Mucosa of stomach (tissue), 1 donor: Measurements from ENCODE around the gene LRRC4.

Experiments
- H3K27me3 ChIP-seq: one replicate; pipeline ENCODE4 v1.7.0; 2013; ENCODE audit warnings: mild to moderate bottlenecking, low read length; ENCODE audit not compliant: control insufficient read depth, insufficient read depth
- H3K36me3 ChIP-seq: one replicate; pipeline ENCODE4 v1.7.0; 2013; ENCODE audit warnings: low read length; ENCODE audit not compliant: control insufficient read depth, insufficient read depth
- H3K4me1 ChIP-seq: one replicate; pipeline ENCODE4 v1.7.0; 2013; ENCODE audit warnings: mild to moderate bottlenecking, low read length; ENCODE audit not compliant: control insufficient read depth, insufficient read depth
- H3K4me3 ChIP-seq: one replicate; pipeline ENCODE4 v1.7.0; 2013; ENCODE audit warnings: low read length
- H3K9ac ChIP-seq: one replicate; pipeline ENCODE4 v1.7.0; 2013; ENCODE audit warnings: mild to moderate bottlenecking, low read length, moderate library complexity
- H3K9me3 ChIP-seq: one replicate; pipeline ENCODE4 v1.7.0; 2013; ENCODE audit warnings: mild to moderate bottlenecking, low read length, moderate library complexity; ENCODE audit not compliant: control insufficient read depth
- donor health status: Pancreatic carcinoma.

The LRRC4 gene

DNA sequence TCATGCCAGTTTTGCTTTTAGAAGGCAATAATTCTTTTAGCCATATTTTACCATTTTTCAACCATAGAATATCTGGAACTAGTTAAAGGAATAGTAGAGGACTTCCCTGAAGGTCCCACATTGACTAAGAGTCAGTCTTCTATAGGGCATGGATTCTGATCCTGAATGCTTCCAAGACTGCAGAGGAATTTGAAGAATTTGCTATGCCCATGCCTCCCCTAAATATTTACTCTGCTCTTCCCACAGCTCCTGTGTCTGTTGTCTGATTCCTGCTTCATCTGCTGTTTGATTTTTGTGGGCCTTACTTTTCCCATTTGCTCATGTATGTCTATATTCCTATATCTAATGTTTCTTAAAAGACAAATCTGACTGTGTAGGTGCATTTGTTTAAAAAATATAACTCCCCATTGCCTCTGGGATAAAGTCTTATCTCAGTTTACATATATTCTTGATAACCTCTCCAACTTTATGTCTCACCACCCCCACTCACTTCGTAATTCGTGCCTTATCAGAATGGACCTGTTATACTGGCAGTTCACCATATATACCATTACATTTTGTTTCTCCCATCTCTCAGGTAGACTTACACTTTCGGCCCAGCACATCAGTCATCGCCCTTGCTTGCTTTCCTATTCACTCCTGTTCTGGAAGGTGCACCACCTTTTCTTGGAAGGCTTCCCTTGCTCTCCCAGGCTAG lies 33.9 kb downstream of the LRRC4 start:
- Histone ChIP-seq H3K4me1 (peaks cover 11% of the 10 kb centered on the region), H3K27me3 (no peaks in the 10 kb centered on the region)

DNA sequence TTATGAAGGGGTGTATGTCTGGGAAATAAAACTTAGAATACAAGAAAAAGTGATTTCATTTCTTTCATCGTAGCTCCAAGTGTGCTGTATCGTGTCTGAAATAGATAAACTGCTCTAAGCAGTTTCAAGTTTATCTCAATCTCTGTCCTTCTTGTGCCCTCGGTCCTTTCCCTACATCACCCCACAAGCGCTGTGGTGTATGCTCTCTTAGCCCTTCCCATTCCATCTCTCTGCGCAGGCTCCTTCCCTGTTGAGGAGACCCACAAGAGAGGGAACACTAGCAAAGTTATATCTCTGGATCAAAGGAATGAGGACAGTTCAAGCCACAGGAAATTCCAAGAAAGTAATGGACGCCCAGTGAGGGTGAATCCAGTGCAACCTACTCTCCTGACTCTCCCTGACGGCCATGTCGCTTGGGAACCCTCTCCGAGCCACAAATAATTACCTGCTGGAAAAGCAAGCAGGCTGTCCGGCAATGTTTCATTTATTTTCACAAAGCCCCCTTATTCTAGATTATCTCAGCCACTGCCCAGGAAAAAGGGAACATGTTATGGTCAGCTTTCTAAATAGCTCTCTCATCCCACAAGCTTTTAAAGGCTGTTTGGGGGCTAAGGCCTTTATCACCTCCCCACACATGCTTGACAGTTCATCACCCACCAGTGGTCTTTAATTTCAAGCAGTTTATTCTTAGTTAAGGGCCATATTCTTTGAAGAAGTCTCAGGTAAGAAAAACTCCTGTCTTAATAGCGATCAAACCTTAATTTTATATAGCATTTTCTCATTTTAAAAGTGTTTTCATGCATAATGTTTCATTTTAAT lies 34.8 kb downstream of the LRRC4 start:
- H3K36me3 ChIP-seq: no peaks in the 10 kb centered on the region
- no peaks in the 10 kb centered on the region for H3K27me3 ChIP-seq
- peaks cover 11% of the 10 kb centered on the region for H3K4me1 ChIP-seq
- no peak overlapping the region for H3K4me3 ChIP-seq
- H3K9me3 ChIP-seq: no peaks in the 10 kb centered on the region
- no peak overlapping the region for H3K9ac ChIP-seq

More for the DNA sequence above, 33.9 kb downstream of the LRRC4 start:
- Histone ChIP-seq H3K4me3 (no peak overlapping the region), H3K9ac (no peak overlapping the region), H3K9me3 (no peaks in the 10 kb centered on the region), H3K36me3 (no peaks in the 10 kb centered on the region)

DNA sequence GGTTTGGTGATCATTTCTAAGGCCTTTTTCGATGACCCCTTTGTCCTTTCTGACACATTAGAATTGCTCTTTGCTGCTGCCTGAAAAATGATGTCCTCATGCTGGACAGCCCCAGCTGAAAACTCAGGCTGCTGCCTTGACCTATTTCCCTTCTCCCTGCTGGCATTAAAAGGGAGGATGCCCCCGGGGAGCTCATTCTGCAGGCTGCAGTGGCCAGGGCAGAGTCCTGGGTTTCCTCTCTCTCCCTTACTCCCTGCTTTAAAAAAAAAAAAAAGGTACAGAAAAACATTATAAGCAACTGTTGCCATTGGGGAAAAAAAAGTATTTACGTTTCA lies 35.4 kb downstream of the LRRC4 start:
- no peaks in the 10 kb centered on the region for H3K9me3 ChIP-seq
- peaks cover 11% of the 10 kb centered on the region for H3K4me1 ChIP-seq
- H3K9ac ChIP-seq: no peak overlapping the region
- no peaks in the 10 kb centered on the region for H3K27me3 ChIP-seq
- H3K4me3 ChIP-seq: no peak overlapping the region
- no peaks in the 10 kb centered on the region for H3K36me3 ChIP-seq

DNA sequence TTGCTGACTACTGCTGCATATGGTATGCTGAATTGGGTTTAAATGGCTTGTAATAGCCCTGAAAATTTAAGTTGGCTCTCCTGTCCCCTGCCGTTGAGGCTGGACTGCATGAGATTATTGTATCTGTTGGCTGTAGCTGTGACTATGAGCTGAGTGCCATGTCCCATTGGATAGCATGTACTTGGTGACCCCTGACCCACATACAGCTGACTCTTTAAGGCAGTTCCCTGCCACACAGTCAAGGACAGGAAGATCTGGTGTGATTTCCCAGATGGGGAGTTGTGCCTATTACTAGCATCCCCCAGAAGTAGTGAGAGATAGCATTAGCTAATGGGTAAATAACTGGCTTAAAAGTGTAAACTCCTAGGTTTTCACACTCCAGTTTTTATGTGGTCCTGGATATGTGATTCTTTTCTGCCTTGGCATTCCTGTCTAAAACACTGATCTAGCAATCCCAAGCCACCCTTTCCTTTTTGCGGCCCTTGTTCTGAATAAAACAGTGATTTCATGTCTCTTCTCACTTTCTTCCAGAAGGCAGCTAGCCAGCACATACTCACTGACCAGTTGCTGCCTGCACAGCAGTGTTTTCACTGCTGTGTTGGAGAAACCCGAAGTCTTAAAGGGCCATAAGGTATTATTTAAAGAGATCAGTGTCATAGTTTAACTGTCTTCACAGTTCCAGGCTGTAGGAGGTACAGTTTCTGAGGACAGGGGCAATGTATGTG lies 35.9 kb downstream of the LRRC4 start:
- Histone ChIP-seq H3K9ac (no peak overlapping the region), H3K36me3 (no peaks in the 10 kb centered on the region), H3K4me3 (no peak overlapping the region), H3K27me3 (no peaks in the 10 kb centered on the region), H3K9me3 (no peaks in the 10 kb centered on the region), H3K4me1 (peaks cover 9% of the 10 kb centered on the region)

DNA sequence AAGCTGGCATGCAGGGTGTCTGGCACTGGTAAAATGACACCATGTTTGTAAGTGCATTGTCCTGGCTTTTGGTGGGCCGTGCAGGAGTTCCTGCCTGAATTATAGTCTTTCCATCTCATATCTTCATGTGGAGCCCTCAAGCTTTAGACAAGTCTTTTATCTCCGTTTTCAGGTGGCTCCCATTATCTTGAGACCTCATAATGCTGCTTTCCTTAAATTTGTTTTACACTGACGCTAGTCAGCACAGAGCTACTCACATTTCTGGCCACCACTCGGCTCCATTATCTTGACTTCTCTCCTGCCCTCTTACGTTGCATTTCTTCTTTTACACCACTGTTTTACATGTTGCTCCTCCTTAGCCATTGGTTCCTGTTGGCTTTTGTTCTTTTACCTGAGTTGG lies 37.2 kb downstream of the LRRC4 start:
- no peaks in the 10 kb centered on the region for H3K9me3 ChIP-seq
- no peaks in the 10 kb centered on the region for H3K36me3 ChIP-seq
- no peak overlapping the region for H3K4me3 ChIP-seq
- H3K4me1 ChIP-seq: no peaks in the 10 kb centered on the region
- H3K27me3 ChIP-seq: no peaks in the 10 kb centered on the region
- no peak overlapping the region for H3K9ac ChIP-seq

DNA sequence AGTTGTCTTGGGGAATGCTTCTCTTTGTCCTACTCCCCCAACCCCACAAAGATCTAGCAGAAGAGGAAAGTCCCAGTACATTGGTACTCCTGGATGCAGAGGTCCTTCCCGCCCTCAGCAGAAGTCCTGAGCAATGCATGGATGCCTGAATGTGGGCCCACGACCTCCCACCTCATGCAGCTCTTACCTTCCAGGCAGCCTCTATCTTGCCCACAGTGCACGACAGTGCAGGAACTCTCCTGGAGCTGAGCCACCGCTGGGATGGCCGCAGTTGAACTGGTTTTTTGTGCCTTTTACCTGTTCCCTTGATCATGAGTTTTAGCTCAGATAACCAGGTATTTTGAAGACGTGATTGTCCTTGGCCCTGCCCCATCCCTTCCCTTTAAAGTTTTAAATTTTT lies 37.9 kb downstream of the LRRC4 start:
- no peak overlapping the region for H3K9ac ChIP-seq
- H3K9me3 ChIP-seq: no peaks in the 10 kb centered on the region
- H3K4me1 ChIP-seq: no peaks in the 10 kb centered on the region
- no peak overlapping the region for H3K4me3 ChIP-seq
- no peaks in the 10 kb centered on the region for H3K27me3 ChIP-seq
- no peaks in the 10 kb centered on the region for H3K36me3 ChIP-seq

DNA sequence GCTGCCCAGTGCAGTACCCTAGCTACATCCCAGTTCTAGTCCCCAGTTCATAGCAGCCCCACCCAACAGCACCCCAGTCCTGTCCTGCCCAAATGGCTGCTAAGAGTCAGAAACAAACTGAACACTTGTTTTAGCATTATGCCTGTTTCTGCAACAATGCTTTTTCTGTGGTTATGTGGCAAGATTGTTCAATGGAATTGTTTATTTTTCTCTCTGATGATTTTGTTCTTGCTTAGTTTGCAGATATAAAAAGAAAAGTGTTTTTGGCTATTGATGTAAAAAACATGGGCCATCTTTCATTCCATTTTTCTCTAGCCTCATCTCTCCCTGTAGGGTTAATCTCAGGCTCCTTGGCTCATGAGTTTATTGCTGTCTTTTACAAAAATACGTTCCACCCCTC lies 42.5 kb downstream of the LRRC4 start:
- Histone ChIP-seq H3K36me3 (no peaks in the 10 kb centered on the region), H3K4me3 (no peak overlapping the region), H3K27me3 (no peaks in the 10 kb centered on the region), H3K9ac (no peak overlapping the region), H3K4me1 (peaks cover 32% of the 10 kb centered on the region), H3K9me3 (no peaks in the 10 kb centered on the region)

DNA sequence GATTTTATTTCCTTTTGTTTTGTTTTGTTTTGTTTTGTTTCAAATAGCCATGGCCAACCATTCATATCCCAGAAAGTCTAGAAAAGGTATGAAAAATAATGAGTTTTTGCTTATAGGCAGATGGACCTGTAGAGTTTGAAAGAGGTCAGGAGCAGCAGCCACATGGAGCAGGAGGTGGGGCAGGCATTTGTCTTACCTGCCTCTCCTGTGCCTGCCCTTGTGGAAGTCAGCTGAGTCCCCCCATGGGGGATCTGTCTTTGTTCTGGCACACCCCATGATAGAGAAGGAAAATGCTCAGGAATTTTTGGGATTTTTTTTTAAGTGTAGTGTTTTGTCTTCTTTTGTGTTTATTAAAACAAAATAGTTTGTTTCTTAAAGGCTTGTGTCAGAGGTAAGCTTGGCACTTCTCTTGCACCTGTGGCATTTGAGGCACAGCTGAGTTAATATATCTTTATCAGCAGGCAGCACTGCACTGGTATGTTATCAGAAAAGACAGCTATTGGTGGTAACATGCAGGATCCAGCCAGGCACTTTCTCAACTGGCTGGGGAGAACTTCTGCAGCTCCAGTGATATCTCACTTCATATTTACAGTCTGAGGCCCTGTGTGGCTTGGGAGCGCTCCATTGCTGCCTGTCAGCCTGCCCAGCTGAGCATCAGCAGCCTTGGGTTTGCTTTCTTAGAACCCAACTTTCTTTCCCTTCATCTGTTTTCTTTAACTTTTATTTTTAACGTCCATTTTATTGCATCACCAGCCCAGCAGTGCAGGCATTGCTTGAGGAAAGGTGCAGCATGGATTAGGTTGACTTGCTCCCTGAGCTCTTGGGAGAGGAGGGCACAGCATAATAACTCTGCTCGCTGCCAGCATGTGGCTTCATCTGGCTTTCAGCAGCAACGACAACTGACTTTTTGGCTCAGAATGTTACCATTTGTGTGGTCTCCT lies 44.4 kb downstream of the LRRC4 start:
- H3K9ac ChIP-seq: no peak overlapping the region
- H3K36me3 ChIP-seq: no peaks in the 10 kb centered on the region
- H3K4me1 ChIP-seq: peaks cover 38% of the 10 kb centered on the region
- no peaks in the 10 kb centered on the region for H3K9me3 ChIP-seq
- no peaks in the 10 kb centered on the region for H3K27me3 ChIP-seq
- H3K4me3 ChIP-seq: no peak overlapping the region

DNA sequence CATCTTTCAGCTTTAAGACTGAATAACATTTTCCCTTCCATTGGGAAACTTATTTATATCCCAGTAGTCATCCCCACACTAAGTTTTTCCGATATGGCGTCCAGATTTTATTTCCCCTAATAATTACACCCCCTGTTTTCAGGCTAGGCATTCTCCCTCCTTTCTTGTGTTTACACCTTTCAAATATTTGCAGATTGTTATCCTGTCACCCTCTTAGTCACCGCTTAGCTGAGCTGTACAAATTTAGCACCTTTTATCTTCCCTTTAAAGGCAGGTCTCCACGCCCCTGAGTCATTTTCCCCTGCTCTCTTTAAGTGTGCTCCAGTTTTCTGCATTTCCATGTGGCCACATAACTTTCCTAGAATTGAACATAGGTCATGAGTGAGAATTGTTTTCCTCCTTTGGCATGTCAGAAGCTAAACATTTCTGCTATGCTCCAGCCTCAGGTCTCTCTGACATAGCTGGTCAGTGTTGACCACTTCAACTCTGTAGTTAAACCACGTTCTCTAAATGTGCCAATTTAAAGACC lies 47.4 kb downstream of the LRRC4 start:
- Histone ChIP-seq H3K4me3 (no peak overlapping the region), H3K36me3 (no peaks in the 10 kb centered on the region), H3K9ac (no peak overlapping the region), H3K27me3 (no peaks in the 10 kb centered on the region), H3K4me1 (peaks cover 38% of the 10 kb centered on the region), H3K9me3 (peaks cover 5% of the 10 kb centered on the region)

DNA sequence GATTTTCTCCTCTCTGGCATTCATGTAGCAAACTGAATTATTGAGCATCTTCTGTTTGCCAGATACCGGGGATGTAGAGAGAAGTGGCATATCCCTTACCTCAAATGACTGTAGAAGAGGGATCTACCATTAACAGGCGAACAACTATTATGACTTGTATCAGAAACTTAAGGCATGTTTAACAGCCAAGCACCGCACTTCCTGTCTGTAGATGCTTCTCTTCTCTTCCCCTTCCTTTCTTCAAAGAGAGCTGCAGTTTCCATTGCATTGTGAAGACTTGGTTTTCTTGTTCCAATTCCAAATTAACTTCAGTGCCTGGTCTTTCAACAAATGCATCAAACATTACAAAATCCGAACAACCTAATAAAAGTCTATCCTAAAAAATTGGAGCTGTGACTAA lies 49.3 kb downstream of the LRRC4 start:
- no peaks in the 10 kb centered on the region for H3K36me3 ChIP-seq
- H3K4me1 ChIP-seq: peaks cover 32% of the 10 kb centered on the region
- no peaks in the 10 kb centered on the region for H3K27me3 ChIP-seq
- H3K4me3 ChIP-seq: no peak overlapping the region
- H3K9me3 ChIP-seq: peaks cover 5% of the 10 kb centered on the region
- no peak overlapping the region for H3K9ac ChIP-seq

DNA sequence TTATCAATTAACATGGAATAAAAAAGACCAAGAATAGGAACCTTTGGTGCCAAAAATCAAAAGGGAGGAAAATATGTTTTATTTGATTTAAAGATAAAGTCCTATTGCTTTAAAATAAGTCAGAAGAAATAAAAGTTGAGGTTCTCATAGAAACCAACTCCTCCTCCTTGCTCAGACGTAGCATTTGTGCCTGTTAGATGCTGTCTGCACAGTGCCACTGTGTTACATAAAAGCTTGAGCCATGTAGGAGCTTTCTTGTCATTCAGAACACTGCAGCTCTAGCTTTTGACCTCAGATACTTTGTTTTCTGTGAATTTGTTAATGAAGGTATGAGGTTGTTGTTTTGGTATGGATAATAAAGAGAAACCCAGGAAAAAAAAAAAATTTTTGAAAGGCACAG lies 50.3 kb downstream of the LRRC4 start:
- Histone ChIP-seq H3K27me3 (no peaks in the 10 kb centered on the region), H3K4me1 (peaks cover 31% of the 10 kb centered on the region), H3K4me3 (no peak overlapping the region), H3K9ac (no peak overlapping the region), H3K36me3 (no peaks in the 10 kb centered on the region), H3K9me3 (peaks cover 5% of the 10 kb centered on the region)
